GM18526 (cell line): ENCODE results near the gene CC2D2B.

Experiments
- POLR2A ChIP-seq: IDR thresholded peaks from 3 replicates; pipeline ENCODE4 v1.6.1; 2011; ENCODE audit not compliant: insufficient read length; ENCODE audit errors: extremely low read depth

The CC2D2B gene

DNA sequence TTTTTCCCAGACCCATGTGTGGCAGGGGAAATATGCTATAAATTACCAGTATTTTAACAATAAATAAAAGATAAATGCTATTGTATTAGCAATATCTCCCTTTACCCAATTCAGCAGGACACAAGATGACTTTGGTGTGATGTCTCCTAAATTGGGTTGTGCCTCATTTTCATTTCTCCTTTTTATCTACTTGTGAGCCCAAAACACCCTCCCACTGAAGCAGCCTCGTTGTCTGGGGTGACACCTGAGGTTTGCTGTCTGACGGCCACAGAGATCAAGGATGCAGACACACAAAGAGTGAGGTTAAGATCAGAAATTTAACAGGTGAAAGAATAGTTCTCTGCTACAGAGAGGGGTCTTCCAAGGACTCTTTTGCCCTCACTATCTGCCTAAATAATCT is 27.1 kb upstream of the CC2D2B start:
- no peak for TF ChIP-seq POLR2A

DNA sequence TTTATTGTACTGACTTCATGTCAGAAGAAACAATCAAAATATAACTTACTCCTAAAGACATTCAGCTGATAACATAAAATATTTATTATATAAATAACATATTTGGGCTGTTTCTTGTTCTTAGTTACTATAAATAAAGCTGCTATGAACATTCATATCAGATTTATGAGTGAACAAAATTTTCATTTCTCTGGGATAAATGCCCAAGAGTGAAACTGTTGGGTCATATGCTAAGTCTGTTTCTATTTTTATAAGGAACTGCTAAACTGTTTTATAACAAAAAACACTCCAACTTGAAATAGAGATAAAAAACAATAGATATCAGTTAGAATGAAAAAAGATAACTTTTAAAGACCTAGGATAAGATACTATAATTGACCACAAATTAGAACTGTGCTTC is 26.5 kb upstream of the CC2D2B start:
- no peak for TF ChIP-seq POLR2A

DNA sequence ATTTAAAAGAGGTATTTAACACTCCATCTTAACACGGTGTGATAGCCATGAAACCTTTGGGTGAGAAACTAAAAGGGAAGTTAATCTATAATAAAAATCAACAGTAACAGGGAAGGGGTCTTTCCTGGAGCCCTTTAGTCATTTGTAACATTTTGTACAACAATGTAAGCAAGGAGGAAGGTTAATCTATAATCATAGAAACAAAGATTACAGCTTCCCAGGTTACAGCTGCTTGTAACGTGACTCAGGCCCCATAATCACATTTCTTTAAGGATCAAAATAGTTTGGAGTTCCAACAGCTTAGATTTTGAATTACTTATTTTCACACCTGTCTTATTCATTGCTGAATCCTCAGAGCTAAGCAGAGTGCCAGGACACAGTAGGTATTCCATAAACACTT is 17.9 kb upstream of the CC2D2B start:
- no peak for TF ChIP-seq POLR2A

DNA sequence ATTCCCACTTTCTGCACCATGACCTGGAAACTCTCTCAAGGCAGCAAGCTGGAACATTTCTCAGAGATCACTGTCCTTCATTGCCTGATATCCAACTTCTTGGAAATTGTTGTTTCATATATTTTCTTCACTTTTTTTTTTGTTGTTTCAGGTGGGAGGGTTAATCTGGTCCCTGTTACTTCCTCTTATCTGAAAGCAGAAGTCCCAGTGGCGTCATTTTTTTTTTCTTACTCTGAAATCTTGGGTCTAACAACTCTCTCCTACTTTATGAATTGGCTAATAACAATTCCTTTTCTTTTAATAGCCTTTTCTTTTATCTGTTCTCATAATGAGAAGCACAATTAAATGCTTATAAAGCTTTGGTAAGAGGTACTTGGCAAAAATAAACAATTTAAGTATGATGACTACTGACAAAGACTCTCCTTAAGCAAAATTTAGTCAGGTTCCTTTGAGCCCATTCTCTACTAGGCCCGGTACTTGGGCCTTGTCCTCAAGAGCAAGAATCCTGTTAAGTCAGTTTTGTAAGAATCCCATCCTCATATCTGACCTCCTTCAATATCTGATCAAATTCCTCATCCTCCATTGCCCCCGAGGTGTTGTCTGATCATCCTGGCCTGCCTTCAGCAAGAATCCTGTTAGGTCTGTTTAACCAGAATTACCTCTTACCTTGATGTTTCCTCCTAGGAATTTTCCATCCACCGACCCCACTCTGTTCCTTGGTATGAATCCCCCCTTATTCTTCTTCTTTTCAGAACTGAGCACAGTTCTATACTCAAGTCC is 11.5 kb upstream of the CC2D2B start:
- no peak for TF ChIP-seq POLR2A

DNA sequence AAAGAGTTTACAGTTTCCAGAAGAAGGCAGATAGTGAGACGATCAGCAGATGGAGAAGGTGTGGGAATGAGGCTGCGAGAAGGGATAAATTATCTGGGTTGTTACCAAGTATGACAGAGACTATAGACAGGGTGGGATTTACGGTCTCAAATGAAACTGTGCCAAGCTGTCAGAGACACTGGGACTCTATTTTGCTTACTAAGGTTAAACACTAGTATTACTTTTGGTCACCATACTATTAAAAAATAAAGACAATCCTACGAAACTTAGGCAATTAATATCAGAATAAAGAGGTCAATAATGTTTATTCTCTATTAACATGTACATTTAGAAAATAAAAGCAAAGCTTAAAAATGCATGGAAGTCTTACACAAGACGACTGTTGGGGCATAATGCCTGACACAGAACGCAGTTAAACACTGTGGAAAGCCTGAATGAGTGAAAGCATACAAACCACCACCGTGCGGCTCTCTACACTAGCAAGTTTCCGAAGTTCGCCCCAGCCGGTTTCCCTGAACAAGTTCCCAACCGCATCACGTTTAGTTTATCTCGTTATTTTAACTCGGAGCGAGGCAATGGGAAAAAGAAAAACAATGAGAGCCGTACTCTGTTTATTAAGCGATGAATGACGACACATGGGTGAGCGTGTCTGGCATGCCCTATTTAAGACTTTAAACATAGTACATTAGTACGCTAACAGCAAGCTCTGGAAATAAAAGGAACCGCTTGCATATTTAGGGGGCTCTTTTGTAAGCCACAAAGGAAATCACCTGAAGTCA is 909 bp upstream of the CC2D2B start:
- TF ChIP-seq POLR2A = no peak

DNA sequence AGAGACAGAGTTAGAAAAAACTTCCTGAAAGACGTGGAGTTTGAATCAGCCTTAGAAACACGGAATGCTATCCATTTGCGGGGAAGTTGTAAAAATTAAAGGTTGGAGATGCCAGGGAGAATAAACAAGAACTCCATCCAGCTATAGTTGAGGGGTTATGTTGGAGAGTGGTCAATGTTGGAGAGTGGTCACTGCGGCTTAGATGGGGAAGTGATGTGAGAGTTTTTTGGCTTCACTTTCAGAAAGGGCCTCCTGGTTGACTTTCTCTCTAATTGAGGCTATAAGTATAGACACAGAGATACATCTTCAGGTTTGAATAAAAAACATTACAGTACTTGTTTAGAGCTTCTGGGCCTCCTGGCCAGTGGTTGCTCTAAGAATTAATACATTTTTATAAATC is 675 bp downstream of the CC2D2B start:
- TF ChIP-seq POLR2A = no peak

DNA sequence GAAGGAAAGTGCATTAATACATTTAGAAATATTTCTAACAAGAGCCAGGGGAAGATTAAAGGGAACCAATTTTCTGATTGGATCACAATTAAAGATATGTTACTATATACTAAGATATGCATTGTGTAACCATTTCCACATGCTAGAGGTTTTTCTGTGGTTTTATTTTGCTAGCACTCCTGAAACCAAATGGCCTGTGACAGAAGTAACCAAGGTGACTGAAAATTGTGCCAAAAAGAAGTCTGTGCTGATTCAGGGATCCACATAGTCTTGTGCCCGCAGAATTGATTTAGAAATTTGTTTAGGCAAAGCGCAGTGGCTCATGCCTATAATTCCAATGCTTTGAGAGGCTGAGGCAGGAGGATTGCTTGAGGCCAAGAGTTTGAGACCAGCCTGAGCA is 1.8 kb downstream of the CC2D2B start:
- TF ChIP-seq POLR2A = no peak

DNA sequence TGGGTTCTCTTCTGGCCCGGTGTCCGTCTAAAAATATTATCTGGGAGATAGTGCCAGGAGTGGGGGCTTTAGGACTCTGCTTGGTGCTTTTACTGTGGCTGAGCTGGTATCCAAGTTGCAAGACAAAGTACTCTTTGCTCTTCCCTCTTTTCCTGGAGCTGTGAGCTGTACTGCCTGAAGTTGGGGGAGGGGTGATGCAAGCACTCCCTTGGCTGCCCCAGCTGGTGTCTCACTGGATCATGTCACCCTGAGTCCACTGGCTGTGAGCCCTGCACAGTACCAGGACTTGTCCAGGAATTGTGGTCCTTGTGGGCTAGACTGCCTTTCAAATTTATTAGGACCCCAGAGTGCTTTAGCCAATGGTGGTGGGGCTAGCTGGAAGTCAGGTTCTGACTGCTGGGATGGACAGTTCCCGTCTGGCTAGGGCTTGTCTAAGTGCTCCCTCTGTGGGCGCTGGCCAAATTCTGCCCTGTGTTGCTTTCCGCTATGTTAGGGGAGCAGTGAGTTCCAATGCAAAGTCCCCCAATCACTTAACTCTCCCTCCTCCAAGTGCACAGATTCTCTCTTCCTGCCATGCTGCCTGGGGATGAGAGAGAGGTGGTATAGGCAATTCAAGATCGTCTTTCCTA is 13.1 kb downstream of the CC2D2B start:
- TF ChIP-seq POLR2A = no peak

DNA sequence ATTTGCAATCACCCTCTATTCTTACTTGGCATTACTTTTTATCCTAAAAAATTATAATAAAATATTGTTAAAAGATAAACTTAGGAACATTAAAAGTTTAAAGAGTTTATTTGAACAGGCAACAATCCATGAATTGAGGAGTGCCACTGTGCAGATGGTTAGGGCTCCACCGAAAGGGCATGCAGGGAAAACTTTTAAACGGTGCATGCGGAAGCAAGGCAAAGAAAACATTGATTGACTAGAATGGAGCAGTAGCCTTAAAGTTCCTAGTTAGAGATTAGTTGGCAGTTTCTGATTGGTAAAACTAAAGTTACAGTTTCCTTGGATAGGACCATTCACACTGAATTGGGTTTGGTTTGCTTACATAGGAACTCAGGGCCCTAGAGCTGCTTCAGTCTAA is 17.3 kb downstream of the CC2D2B start:
- TF ChIP-seq POLR2A = no peak

DNA sequence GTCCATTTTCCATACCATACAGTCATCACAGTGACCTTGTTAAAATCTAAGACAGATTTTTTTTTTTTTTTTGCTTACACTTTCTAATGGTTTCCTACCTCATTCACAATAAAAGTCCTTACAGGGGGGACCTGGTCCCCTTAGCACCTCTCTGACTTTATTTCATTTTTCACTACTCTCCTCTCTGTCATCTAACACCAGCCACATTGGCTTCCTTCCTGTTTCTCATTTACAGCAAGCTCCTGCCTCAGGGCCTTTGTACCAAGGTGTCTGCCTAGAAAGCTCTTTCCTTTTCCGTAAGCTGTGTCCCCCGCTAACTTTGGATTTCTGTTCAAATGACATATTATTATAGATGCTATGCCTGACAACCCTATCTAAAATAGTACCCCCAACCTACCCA is 27.7 kb downstream of the CC2D2B start:
- TF ChIP-seq POLR2A = no peak

DNA sequence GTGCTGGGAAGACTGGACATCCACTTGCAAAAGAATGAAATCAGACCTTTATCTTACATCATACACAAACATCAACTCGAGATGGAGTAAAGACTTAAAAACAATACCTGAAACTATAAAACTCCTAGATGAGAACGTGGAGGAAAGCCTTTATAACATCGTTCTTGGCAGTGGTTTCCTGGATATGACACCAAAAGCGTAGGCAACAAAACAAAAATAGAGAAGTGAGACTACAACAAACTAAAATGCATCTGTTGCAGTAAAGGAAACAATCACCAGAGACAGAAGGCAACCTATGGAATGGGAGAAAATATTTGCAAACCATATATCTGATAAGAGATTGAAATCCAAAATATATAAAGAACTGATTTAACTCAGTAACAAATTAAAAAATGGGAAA is 33.3 kb downstream of the CC2D2B start:
- no peak for TF ChIP-seq POLR2A

DNA sequence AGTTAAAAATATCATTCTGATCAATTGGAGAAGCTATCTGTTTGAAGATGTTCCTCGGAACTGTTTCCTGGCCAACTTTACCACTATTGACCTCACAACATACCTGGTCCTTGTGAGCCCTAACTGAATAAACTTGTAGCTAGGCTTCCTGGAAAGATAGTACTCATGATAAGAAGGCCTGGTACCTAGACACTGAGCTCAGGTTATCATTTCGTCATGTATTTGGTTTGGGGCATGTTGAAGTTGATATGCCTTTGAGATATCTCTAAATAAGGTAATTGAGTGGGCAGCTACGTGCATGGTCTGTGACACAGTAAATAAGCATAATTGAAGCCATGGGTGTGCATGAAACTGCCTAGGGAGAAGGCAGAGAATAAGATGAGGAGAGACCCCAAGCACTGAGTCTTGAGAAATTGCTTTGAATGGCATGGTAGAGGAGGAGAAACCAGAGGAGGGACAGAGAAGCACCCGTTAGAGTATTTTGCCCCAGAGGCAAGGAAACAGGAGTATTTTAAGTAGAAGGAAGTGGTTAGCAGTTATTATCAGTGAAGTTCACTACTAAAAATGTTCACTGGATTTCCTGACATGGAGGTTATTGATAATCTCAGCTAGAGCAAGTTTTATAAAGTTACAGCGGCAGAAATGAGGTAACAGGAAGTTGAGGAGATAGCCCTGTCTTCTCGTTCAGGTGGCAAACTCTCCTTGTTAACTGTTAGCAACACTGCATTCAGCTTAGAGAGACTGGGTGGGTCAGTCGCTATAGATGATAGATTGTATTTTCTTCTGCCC is 55.6 kb downstream of the CC2D2B start:
- TF ChIP-seq POLR2A = no peak

DNA sequence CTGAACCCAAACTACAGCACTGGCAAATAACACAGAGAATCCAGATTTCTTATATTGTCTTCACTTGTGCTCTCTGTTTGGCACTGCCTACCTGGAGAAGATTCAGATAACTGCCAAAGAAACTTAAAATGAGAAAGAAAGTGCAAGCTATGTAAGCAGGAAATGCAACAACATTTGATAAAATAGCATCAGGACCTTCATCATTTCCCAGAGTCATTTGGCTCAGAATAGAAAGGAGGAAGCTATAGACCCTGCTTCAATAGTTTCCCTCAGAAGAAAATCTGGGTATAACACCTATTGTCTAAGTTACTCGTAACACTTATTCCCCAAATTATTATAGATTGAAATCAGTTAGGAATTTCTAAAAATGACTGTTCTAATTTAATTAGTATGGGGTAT is 56.2 kb downstream of the CC2D2B start:
- TF ChIP-seq POLR2A = no peak

DNA sequence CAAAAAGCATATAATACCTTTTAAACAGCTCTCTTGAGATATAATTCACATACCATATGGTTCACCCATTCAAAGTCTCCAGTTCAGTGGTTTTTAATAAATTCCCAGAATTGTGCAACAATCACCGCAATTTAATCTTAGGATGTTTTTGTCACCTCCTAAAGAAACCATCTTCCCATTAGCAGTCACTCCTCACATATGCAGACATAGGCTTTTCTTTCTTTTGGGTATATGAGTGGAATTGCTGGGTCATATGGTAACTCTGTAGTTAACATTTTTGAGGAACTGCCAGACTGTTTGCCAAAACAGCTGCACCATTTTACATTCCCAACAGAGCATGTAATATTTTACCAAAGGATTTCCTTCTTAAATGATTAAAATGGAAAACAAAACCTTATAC is 57.0 kb downstream of the CC2D2B start:
- TF ChIP-seq POLR2A = no peak

DNA sequence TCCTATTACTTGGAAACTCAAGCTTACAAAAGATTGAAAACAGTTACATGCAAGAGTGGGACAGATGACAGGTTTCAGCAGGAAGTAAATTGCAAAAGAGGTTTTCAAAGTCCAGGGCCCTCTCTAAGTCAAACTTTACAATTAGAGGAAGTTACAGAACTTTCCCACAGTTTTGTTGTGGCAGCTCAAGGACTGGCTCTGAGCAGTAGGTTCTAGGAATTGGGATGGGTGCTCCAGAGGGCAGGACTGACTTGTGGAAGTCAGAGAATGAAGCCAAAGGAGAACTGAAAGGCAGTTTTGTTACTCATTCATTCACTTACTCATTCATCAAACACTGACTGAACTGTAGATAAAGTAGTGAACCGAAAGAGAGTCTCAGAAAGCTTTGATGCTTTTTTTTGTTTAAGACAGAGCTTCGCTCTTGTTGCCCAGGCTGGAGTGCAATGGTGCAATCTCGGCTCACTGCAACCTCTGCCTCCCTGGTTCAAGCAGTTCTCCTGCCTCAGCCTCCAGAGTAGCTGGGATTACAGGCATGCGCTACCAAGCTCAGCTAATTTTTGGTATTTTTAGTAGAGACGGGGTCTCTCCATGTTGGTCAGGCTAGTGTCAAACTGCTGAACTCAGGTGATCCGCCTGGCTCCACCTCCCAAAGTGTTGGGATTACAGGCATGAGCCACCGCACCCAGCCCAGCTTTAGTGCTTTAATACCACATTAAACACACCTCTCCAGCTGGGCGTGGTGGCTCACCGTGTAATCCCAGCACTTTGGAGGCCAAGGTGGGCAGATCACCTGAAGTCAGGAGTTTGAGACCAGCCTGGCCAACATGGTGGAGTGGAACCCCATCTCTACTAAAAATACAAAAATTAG is 68.8 kb downstream of the CC2D2B start:
- TF ChIP-seq POLR2A = no peak

DNA sequence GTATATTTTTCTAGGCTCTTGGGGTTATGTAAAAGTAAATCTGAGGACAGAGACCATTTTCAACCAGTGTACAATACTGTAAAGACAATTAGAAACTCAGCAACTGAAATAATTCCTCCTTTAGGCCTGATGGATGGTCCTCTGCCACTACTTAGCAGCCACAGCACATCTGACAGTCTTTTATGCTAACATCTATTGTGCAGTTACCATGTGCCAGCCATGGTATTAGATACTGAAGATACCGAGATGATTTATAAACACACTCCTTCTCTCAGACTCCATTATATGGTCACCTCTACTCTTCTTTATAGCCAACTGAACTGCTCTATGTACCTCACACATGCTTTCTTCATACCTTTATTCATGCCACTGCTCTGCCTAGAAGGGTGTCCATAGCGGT is 74.4 kb downstream of the CC2D2B start:
- TF ChIP-seq POLR2A = no peak
